Fibroblast of villous mesenchyme (primary cell): Measurements from ENCODE around the gene SSC5D. TPM values are rescaled to one million over a fixed set of nuclear protein-coding genes. Genes with fewer than 3 reads are reported as not detected.

Source experiments
- DNase-seq: peaks from one replicate; pipeline ENCODE4 v3.0.0-alpha.2; 2010; ENCODE audit warnings: low read depth
- H3K4me3 ChIP-seq: 2 replicates; pipeline ENCODE4 v1.5.1; 2011; ENCODE audit warnings: low read depth, mild to moderate bottlenecking, low read length
- CTCF ChIP-seq: IDR thresholded peaks from 2 replicates; pipeline ENCODE4 v1.5.1; 2012; ENCODE audit warnings: low read depth, mild to moderate bottlenecking, low read length; ENCODE audit not compliant: insufficient read depth
- total RNA-seq: library from RNA; depleted of rRNA; stranded (reverse); fragments of >200 nt; gene quantifications from 2 replicates; pipeline ENCODE4 v1.2.3, GENCODE V29; 2012

SSC5D gene
- total RNA-seq, 1 donor: 21.2 TPM

- H3K4me3 ChIP-seq: no peak overlapping the region
- no peak for DNase-seq
- TF ChIP-seq CTCF: no peak
Measured at GRCh38 chr19:55536366-55536765, 48.1 kb downstream of the SSC5D start.

- DNase-seq: no peak
- no peak within 1 kb of the TSS for H3K4me3 ChIP-seq
- no peak for TF ChIP-seq CTCF
Measured at GRCh38 chr19:55536951-55537740, 48.9 kb downstream of the SSC5D start, which contains the start of gene SBK2. SBK2 (minus strand) TSS chr19:55537133; CDS start chr19:55536294, 839 bp downstream.

DNA sequence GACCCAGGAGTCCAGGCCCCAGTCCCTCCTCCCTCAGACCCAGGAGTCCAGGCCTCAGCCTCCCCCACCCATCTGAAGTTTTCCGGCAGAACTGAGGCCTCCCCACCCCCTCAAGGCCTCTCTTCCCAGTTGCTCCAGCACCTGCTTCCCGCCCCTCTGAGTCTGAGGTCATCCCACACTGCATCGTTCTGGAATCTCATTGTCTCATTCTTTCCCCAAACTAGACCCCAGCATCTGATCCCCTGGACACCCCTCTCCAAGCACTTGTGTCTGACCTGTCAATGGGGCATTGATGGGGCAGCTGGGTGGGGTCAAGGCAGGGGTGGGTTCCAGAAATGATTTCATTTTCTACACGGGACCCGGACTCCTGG, 49.5 kb downstream of the SSC5D start:
- TF ChIP-seq CTCF: no peak
- no peak overlapping the region for H3K4me3 ChIP-seq
- no peak for DNase-seq

GRCh38 chr19:55538132-55538531, 49.9 kb downstream of the SSC5D start:
- TF ChIP-seq CTCF: no peak
- DNase-seq: no peak
- no peak overlapping the region for H3K4me3 ChIP-seq

DNA sequence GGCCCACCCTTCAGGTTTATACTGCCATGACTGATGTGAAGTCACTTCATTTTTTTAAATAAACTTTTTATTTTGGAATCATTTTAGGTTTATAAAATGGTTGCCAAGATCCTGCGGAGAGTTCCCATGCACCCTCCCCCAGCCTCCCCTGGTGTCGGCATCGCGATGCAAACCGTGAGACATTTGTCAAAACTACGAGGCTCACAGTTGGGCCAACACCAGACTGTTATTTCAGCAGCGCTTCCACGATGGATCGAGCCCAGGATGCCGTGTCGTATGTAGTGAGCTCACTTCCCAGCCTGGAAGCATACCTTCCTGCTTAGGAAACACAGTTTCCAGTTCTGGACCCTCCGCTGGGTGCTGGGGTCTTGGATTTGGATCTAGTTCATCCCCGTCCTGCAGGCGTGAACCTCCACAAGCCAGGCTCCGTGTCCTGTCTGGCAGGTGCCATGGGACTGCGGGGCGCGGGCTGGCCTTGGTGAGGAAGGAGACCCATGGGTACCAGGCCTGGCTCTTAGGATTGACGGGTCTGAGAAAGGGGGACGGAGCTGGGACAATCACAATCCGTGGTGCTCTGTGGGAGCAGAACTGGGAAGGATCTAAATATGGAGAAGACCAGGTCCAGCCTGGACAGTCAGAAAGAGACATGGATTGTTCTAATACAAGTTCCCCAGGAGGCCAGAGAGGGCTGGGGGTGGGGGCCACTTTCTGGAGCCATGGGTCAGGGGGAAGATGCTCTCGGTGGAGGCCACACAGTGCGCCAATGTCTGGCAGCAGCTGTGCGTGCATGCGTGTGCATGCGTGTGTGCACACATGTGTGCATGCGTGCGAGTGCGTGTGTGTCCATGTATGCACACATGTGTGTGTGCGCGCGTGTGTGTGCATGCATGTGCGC, 51.1 kb downstream of the SSC5D start:
- DNase-seq: no peak
- TF ChIP-seq CTCF: no peak
- H3K4me3 ChIP-seq: no peak overlapping the region

- H3K4me3 ChIP-seq: no peak overlapping the region
- no peak for TF ChIP-seq CTCF
- no peak for DNase-seq
Measured at GRCh38 chr19:55540619-55541018, 52.4 kb downstream of the SSC5D start.
